ENCODE results near the gene ALAD. TPM values are rescaled to one million over a fixed set of nuclear protein-coding genes. Genes with fewer than 3 reads are reported as not detected.
A peak's percentile ranks its signal among the peaks of the same experiment; 100 is the strongest.

Gene ALAD
- total and polyA plus RNA-seq, 9 of the 15 experiments (the other 6 are each of a cell fraction or from before 2014, with no cell fraction given): 1.3 to 12.7 (median 6.8) TPM

GRCh38 chr9:113376634-113377567, 24.2 kb downstream of the ALAD start, which contains the start of gene HDHD3 (continued):
- TF ChIP-seq ZNF280A (IDR thresholded peaks at IDR 0.05; ENCODE audit: low read depth, partially characterized antibody) (no peak), ZNF224 (CRISPR knock-in tag; IDR thresholded peaks at IDR 0.05) (no peak), E2F6 (IDR thresholded peaks at IDR 0.05; ENCODE audit: borderline replicate concordance in 1 of 2, extremely low read depth in 1 of 2, insufficient read depth in 1 of 2, insufficient read length in 1 of 2, low read depth in 1 of 2, low read length in 1 of 2, poor library complexity in 1 of 2, severe bottlenecking in 1 of 2) (peak in 1 of 2 experiments; percentile 20), ZNF134 (CRISPR knock-in tag; conservative IDR thresholded peaks at IDR 0.05) (no peak), SIRT6 (IDR thresholded peaks at IDR 0.05; ENCODE audit: low read depth, low read length) (no peak), LEF1 (IDR thresholded peaks at IDR 0.05) (no peak), GTF2F1 (IDR thresholded peaks at IDR 0.05; ENCODE audit: low read depth, low read length) (no peak), CTBP1 (IDR thresholded peaks at IDR 0.05; ENCODE audit: borderline replicate concordance) (no peak), NEUROD1 (IDR thresholded peaks at IDR 0.05; ENCODE audit: borderline replicate concordance, low read depth, low read length, partially characterized antibody) (no peak)
- TF ChIP-seq, protein P1, sequence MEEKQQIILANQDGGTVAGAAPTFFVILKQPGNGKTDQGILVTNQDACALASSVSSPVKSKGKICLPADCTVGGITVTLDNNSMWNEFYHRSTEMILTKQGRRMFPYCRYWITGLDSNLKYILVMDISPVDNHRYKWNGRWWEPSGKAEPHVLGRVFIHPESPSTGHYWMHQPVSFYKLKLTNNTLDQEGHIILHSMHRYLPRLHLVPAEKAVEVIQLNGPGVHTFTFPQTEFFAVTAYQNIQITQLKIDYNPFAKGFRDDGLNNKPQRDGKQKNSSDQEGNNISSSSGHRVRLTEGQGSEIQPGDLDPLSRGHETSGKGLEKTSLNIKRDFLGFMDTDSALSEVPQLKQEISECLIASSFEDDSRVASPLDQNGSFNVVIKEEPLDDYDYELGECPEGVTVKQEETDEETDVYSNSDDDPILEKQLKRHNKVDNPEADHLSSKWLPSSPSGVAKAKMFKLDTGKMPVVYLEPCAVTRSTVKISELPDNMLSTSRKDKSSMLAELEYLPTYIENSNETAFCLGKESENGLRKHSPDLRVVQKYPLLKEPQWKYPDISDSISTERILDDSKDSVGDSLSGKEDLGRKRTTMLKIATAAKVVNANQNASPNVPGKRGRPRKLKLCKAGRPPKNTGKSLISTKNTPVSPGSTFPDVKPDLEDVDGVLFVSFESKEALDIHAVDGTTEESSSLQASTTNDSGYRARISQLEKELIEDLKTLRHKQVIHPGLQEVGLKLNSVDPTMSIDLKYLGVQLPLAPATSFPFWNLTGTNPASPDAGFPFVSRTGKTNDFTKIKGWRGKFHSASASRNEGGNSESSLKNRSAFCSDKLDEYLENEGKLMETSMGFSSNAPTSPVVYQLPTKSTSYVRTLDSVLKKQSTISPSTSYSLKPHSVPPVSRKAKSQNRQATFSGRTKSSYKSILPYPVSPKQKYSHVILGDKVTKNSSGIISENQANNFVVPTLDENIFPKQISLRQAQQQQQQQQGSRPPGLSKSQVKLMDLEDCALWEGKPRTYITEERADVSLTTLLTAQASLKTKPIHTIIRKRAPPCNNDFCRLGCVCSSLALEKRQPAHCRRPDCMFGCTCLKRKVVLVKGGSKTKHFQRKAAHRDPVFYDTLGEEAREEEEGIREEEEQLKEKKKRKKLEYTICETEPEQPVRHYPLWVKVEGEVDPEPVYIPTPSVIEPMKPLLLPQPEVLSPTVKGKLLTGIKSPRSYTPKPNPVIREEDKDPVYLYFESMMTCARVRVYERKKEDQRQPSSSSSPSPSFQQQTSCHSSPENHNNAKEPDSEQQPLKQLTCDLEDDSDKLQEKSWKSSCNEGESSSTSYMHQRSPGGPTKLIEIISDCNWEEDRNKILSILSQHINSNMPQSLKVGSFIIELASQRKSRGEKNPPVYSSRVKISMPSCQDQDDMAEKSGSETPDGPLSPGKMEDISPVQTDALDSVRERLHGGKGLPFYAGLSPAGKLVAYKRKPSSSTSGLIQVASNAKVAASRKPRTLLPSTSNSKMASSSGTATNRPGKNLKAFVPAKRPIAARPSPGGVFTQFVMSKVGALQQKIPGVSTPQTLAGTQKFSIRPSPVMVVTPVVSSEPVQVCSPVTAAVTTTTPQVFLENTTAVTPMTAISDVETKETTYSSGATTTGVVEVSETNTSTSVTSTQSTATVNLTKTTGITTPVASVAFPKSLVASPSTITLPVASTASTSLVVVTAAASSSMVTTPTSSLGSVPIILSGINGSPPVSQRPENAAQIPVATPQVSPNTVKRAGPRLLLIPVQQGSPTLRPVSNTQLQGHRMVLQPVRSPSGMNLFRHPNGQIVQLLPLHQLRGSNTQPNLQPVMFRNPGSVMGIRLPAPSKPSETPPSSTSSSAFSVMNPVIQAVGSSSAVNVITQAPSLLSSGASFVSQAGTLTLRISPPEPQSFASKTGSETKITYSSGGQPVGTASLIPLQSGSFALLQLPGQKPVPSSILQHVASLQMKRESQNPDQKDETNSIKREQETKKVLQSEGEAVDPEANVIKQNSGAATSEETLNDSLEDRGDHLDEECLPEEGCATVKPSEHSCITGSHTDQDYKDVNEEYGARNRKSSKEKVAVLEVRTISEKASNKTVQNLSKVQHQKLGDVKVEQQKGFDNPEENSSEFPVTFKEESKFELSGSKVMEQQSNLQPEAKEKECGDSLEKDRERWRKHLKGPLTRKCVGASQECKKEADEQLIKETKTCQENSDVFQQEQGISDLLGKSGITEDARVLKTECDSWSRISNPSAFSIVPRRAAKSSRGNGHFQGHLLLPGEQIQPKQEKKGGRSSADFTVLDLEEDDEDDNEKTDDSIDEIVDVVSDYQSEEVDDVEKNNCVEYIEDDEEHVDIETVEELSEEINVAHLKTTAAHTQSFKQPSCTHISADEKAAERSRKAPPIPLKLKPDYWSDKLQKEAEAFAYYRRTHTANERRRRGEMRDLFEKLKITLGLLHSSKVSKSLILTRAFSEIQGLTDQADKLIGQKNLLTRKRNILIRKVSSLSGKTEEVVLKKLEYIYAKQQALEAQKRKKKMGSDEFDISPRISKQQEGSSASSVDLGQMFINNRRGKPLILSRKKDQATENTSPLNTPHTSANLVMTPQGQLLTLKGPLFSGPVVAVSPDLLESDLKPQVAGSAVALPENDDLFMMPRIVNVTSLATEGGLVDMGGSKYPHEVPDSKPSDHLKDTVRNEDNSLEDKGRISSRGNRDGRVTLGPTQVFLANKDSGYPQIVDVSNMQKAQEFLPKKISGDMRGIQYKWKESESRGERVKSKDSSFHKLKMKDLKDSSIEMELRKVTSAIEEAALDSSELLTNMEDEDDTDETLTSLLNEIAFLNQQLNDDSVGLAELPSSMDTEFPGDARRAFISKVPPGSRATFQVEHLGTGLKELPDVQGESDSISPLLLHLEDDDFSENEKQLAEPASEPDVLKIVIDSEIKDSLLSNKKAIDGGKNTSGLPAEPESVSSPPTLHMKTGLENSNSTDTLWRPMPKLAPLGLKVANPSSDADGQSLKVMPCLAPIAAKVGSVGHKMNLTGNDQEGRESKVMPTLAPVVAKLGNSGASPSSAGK (IDR thresholded peaks at IDR 0.05): peak; percentile 9; the same call in 1 of the 2 replicates
